ENCODE measurements around the gene GALNT12.

- TF ChIP-seq, protein P1, sequence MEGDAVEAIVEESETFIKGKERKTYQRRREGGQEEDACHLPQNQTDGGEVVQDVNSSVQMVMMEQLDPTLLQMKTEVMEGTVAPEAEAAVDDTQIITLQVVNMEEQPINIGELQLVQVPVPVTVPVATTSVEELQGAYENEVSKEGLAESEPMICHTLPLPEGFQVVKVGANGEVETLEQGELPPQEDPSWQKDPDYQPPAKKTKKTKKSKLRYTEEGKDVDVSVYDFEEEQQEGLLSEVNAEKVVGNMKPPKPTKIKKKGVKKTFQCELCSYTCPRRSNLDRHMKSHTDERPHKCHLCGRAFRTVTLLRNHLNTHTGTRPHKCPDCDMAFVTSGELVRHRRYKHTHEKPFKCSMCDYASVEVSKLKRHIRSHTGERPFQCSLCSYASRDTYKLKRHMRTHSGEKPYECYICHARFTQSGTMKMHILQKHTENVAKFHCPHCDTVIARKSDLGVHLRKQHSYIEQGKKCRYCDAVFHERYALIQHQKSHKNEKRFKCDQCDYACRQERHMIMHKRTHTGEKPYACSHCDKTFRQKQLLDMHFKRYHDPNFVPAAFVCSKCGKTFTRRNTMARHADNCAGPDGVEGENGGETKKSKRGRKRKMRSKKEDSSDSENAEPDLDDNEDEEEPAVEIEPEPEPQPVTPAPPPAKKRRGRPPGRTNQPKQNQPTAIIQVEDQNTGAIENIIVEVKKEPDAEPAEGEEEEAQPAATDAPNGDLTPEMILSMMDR (IDR thresholded peaks at IDR 0.05): no peak
- TF ChIP-seq REST (IDR thresholded peaks at IDR 0.05; ENCODE audit: insufficient read depth in 1 of 2, low read depth in 2 of 2, low read length in 1 of 2) (no peak), TCF7L2 (IDR thresholded peaks at IDR 0.05; ENCODE audit: low read depth, low read length) (no peak)
These were observed 57.1 kb downstream of the GALNT12 start for GRCh38 chr9:98864281-98865174.
